GM12878 (cell line): Measurements from ENCODE around the gene HIF3A. TPM values are rescaled to one million over a fixed set of nuclear protein-coding genes. Genes with fewer than 3 reads are reported as not detected.

ENCODE experiments used
- ATAC-seq: fragments of 200-7000 bp; cut with Tn5 transposase; 3 replicates; pipeline ENCODE4 v1.9.1; 2020; ENCODE audit warnings: mild to moderate bottlenecking, moderate library complexity
- BruUV-seq: library from RNA; stranded (reverse); fragments of 400-500 nt; replicated peaks from 2 replicates; lab custom pipeline; 2021; lab: Mats Ljungman, UMichigan
- CTCF ChIA-PET: fragments of 300-600 bp; sonication (Branson Sonifier 250); formaldehyde crosslinking; extraction: SDS; loops from one replicate; lab custom pipeline; 2021; ENCODE audit warnings: inconsistent platforms; lab: Yijun Ruan, JAX
- POLR2A ChIA-PET: fragments of 350-600 bp; formaldehyde crosslinking; extraction: SDS; loops from one replicate; lab custom pipeline; 2021; ENCODE audit warnings: inconsistent platforms; lab: Charles Lee
- RAD21 ChIA-PET: fragments of 300-600 bp; sonication (Branson Sonifier 250); formaldehyde crosslinking; loops from one replicate; lab custom pipeline; 2023; ENCODE audit warnings: antibody characterized with exemption; ENCODE audit not compliant: unreplicated experiment; lab: Charles Lee
- SMC1A ChIA-PET: fragments of 300-600 bp; sonication (Branson Sonifier 250); formaldehyde crosslinking; loops from one replicate; lab custom pipeline; 2023; ENCODE audit not compliant: unreplicated experiment, uncharacterized antibody; lab: Charles Lee
- DNase-seq: peaks from one replicate; pipeline ENCODE4 v3.0.0-alpha.2; 2011; ENCODE audit warnings: low read depth, low spot score
- FAIRE-seq: peaks from 3 replicates; lab custom pipeline; 2011; peaks lifted over from hg19 to GRCh38; lab: Jason Lieb, UNC
- H2AFZ ChIP-seq: 2 replicates; pipeline ENCODE4 v1.6.0; 2011; ENCODE audit warnings: low read depth, low read length, control low read depth; ENCODE audit not compliant: control insufficient read depth
- H3K27ac ChIP-seq: 2 replicates; pipeline ENCODE4 v1.5.1; 2011; ENCODE audit warnings: control low read depth; ENCODE audit not compliant: control insufficient read depth, insufficient read depth
- H3K27me3 ChIP-seq, 2 experiments: replicated peaks in 1 of 2; 2 replicates each; pipeline versions ENCODE4 v1.6.0 to v1.6.1; 2011; ENCODE audit warnings: low read length in 1 of 2; ENCODE audit not compliant: control insufficient read depth in 2 of 2, insufficient read depth in 2 of 2
- H3K36me3 ChIP-seq, 2 experiments: 2 replicates each; pipeline ENCODE4 v1.5.1; 2011; ENCODE audit warnings: low read length in 1 of 2; ENCODE audit not compliant: control insufficient read depth in 2 of 2, insufficient read depth in 2 of 2
- H3K4me1 ChIP-seq: 2 replicates; pipeline ENCODE4 v1.6.1; 2011; ENCODE audit warnings: mild to moderate bottlenecking, low read length, moderate library complexity, mixed read lengths; ENCODE audit not compliant: control insufficient read depth, insufficient read depth
- H3K4me2 ChIP-seq: 2 replicates; pipeline ENCODE4 v1.6.0; 2011; ENCODE audit warnings: control low read depth; ENCODE audit not compliant: control insufficient read depth, insufficient read depth
- H3K4me3 ChIP-seq: fragments of 200-600 bp; sonication (generic); 2 replicates; pipeline ENCODE4 v1.5.1; 2016
- H3K79me2 ChIP-seq: 2 replicates; pipeline ENCODE4 v1.6.0; 2011; ENCODE audit warnings: low read length; ENCODE audit not compliant: control insufficient read depth, insufficient read depth
- H3K9ac ChIP-seq: 2 replicates; pipeline ENCODE4 v1.8.0; 2011; ENCODE audit warnings: low read length, control low read depth, mixed read lengths; ENCODE audit not compliant: control insufficient read depth, insufficient read depth
- H3K9me3 ChIP-seq: replicated peaks from 3 replicates; pipeline ENCODE4 v1.5.1; 2011; ENCODE audit warnings: mild to moderate bottlenecking, low read length; ENCODE audit not compliant: control insufficient read depth, insufficient read depth
- H4K20me1 ChIP-seq: 2 replicates; pipeline ENCODE4 v1.6.0; 2011; ENCODE audit not compliant: control insufficient read depth, insufficient read depth
- ATF7 ChIP-seq: fragments of 450-650 bp; IDR thresholded peaks from 2 replicates; pipeline ENCODE4 v1.6.1; 2016; ENCODE audit warnings: low read depth, mild to moderate bottlenecking
- BCL11A ChIP-seq: IDR thresholded peaks from 2 replicates; pipeline ENCODE4 v1.6.1; 2011; ENCODE audit warnings: low read depth, low read length
- BCL3 ChIP-seq: IDR thresholded peaks from 2 replicates; pipeline ENCODE4 v1.6.1; 2011; ENCODE audit warnings: borderline replicate concordance, low read depth, mild to moderate bottlenecking, moderate library complexity, low read length; ENCODE audit not compliant: insufficient read depth, poor library complexity, severe bottlenecking
- CEBPB ChIP-seq, 2 experiments: fragments of 150-350 bp in 1 of 2; IDR thresholded peaks; 2 replicates each; pipeline ENCODE4 v1.6.1; 2012 to 2014; ENCODE audit warnings: low read depth in 2 of 2, low read length in 2 of 2, borderline replicate concordance in 1 of 2, inconsistent platforms in 1 of 2
- FOS ChIP-seq: IDR thresholded peaks from 3 replicates; pipeline ENCODE4 v1.6.1; 2011; ENCODE audit warnings: borderline replicate concordance; ENCODE audit not compliant: insufficient read length; ENCODE audit errors: extremely low read depth
- FOXM1 ChIP-seq: IDR thresholded peaks from 2 replicates; pipeline ENCODE4 v1.6.1; 2012; ENCODE audit warnings: low read depth, mild to moderate bottlenecking, inconsistent platforms, low read length, moderate library complexity
- GABPA ChIP-seq: IDR thresholded peaks from 2 replicates; pipeline ENCODE4 v1.6.1; 2014; ENCODE audit warnings: antibody characterized with exemption, low read depth, mild to moderate bottlenecking, inconsistent platforms
- KLF5 ChIP-seq: fragments of 450-650 bp; IDR thresholded peaks from 2 replicates; pipeline ENCODE4 v1.6.1; 2014; ENCODE audit warnings: mild to moderate bottlenecking; ENCODE audit not compliant: partially characterized antibody
- MAX ChIP-seq: IDR thresholded peaks from 2 replicates; pipeline ENCODE4 v1.6.1; 2012; ENCODE audit warnings: low read depth, low read length, improper control_type of control experiment
- MYC ChIP-seq: IDR thresholded peaks from 2 replicates; pipeline ENCODE4 v1.6.1; 2011; ENCODE audit warnings: mild to moderate bottlenecking, low read length, moderate library complexity, inconsistent platforms; ENCODE audit not compliant: insufficient read depth, insufficient replicate concordance, insufficient read length, severe bottlenecking
- PBX3 ChIP-seq: IDR thresholded peaks from 2 replicates; pipeline ENCODE4 v1.6.1; 2011; ENCODE audit warnings: mild to moderate bottlenecking, low read depth, low read length, moderate library complexity; ENCODE audit not compliant: insufficient replicate concordance
- RB1 ChIP-seq: fragments of 450-650 bp; formaldehyde crosslinking; IDR thresholded peaks from 2 replicates; pipeline ENCODE4 v1.6.1; 2017; ENCODE audit warnings: mild to moderate bottlenecking, borderline replicate concordance
- STAT1 ChIP-seq: fragments of 450-650 bp; conservative IDR thresholded peaks from 2 replicates; pipeline ENCODE4 v1.6.1; 2014; ENCODE audit warnings: antibody characterized with exemption, mild to moderate bottlenecking
- USF2 ChIP-seq: IDR thresholded peaks from 2 replicates; pipeline ENCODE4 v1.6.1; 2011; ENCODE audit warnings: low read depth, low read length, improper control_type of control experiment, borderline replicate concordance
- YBX1 ChIP-seq: fragments of 450-650 bp; IDR thresholded peaks from 2 replicates; pipeline ENCODE4 v1.6.1; 2016; ENCODE audit warnings: antibody characterized with exemption
- WGBS: methylation state at CpG from one replicate; pipeline ENCODE4 v1.1.6; 2016; ENCODE audit warnings: low lambda C conversion rate; ENCODE audit not compliant: insufficient replicate concordance, insufficient coverage; ENCODE audit errors: missing lambda C conversion rate; 5-methylcytosine and 5-hydroxymethylcytosine counted together
- in situ Hi-C: fragments of 300-500 bp; cut with MboI; formaldehyde crosslinking; loops from 9 replicates; pipeline ENCODE4 v1.14.3; 2018; ENCODE audit warnings: mixed read lengths
- intact Hi-C: fragments of 100-400 bp; cut with micrococcal nuclease; formaldehyde crosslinking; loops from one replicate; pipeline ENCODE4 v1.14.2; 2022; ENCODE audit not compliant: unreplicated experiment
- polyA plus RNA-seq, 11 experiments: library from polyadenylated mRNA; depleted of rRNA in 4 of 11; unstranded in 6 of 11; stranded (reverse) in 5 of 11; fragments of >200 nt; fragmentation: Nextera tagmentation in 4 of 11; fragmentation: Illumina TruSeq in 1 of 11; extraction: Ambion mirVana in 4 of 11; extraction: Trizol in 1 of 11; gene quantifications; 1 replicate in 1 of 11; 2 replicates in 10 of 11; pipeline versions ENCODE4 v1.2.1 to v1.2.3, GENCODE V29; 2011 to 2016; ENCODE audit warnings: inconsistent platforms in 2 of 11, missing spikeins in 2 of 11, low read depth in 1 of 11
- total RNA-seq, 4 experiments: library from RNA; depleted of rRNA in 3 of 4; stranded (reverse); fragments of >200 nt in 3 of 4; fragmentation: Illumina TruSeq in 1 of 4; extraction: Trizol in 1 of 4; gene quantifications; 2 replicates each; pipeline versions ENCODE4 v1.2.1 to v1.2.3, GENCODE V29; 2013 to 2021

Gene HIF3A
- total and polyA plus RNA-seq, 10 of the 15 experiments (the other 5 are each of a cell fraction or from before 2014, with no cell fraction given) = 0.03 to 0.20 (median 0.06) TPM; not detected in 5

- Histone ChIP-seq H3K4me1 (no peaks in the 10 kb centered on the region), H3K9ac (no peak overlapping the region), H3K4me2 (no peak overlapping the region), H3K36me3 (no peaks in the 10 kb centered on the region), H3K79me2 (no peaks in the 10 kb centered on the region), H3K4me3 (no peak overlapping the region), H3K27ac (no peak overlapping the region), H3K9me3 (no peaks in the 10 kb centered on the region; the same call in 2 of the 3 replicates), H2AFZ (no peak overlapping the region), H4K20me1 (no peaks in the 10 kb centered on the region), H3K27me3 (no peaks in the 10 kb centered on the region; a peak in 1 of 4 replicates)
- in situ Hi-C loops (no loop called here), intact Hi-C loops (no loop called here)
- TF ChIP-seq USF2 = no peak
- TF ChIP-seq STAT1 = no peak
- no peak for TF ChIP-seq PBX3
- TF ChIP-seq KLF5 = no peak
- no peak for TF ChIP-seq ATF7
- TF ChIP-seq FOXM1 = no peak
- TF ChIP-seq GABPA = no peak
- TF ChIP-seq BCL3 = no peak
- no peak for TF ChIP-seq FOS
- no peak for TF ChIP-seq CEBPB (IDR thresholded peaks at IDR 0.05; ENCODE audit: borderline replicate concordance in 1 of 2, low read depth in 2 of 2, low read length in 2 of 2)
- no peak for TF ChIP-seq MAX
- no peak for TF ChIP-seq BCL11A
- no peak for TF ChIP-seq RB1
- TF ChIP-seq YBX1 = no peak
- no peak for TF ChIP-seq MYC
- ChIA-PET RAD21 (no interaction called here), CTCF (no interaction called here), POLR2A (no interaction called here), SMC1A (no interaction called here)
- ATAC-seq (no peak), FAIRE-seq (no peak), DNase-seq (no peak)
- BruUV-seq = no TSS peak
- WGBS = 26% methylated on average over 6 of the region's 6 CpGs
Measured at GRCh38 chr19:46319613-46320012, 22.8 kb downstream of the HIF3A start.
